GM21367 (cell line): Measurements from ENCODE around the gene CCDC6.
A peak's percentile ranks its signal among the peaks of the same experiment; 100 is the strongest.

ENCODE experiments used
- ATAC-seq: cut with Tn5 transposase; IDR thresholded peaks from one replicate; pipeline ENCODE4 v1.9.1; 2021; ENCODE audit not compliant: unreplicated experiment

The CCDC6 gene

GRCh38 chr10:59856104-59856503 lies 50.3 kb downstream of the CCDC6 start:
- ATAC-seq: no peak

DNA sequence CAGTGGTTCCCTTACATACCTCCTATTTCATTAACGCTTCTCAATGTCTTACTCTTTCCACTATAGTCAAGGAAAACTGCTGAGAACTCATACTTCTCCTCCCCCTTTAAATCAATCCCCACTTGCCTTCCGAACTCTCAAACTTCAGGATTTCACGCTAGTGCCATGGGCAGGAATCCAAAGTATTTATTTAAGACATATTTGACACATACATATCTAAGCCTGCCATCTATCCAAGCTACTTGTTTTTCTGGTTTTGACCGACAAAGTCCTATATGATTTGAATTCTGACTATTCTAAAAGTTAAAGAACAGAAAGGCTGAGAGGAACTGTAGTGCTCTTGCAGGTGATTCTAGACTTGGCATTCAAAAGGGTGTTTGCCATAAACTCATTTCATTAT lies 51.8 kb downstream of the CCDC6 start:
- no peak for ATAC-seq

- peak; percentile 74 for ATAC-seq
Measured at GRCh38 chr10:59852670-59853069, 53.7 kb downstream of the CCDC6 start.

DNA sequence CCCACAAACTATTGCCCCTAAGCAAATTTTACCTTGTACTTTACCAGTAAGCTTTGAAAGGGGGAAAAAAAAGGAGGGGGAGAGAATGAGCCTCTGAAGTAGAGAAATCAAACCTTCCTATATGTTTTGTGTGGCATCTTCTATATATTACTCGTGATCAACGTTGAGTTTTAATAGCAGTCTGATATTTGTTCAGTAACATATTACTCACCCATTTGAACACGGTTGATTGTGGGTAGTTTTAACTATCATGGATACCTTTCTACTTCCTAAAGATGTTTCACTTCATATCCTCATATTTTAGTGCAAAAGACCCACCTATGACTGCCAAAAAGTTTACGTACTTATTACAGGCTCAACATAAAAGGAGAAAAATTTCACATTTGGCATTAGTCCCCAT lies 54.5 kb downstream of the CCDC6 start:
- no peak for ATAC-seq

GRCh38 chr10:59847888-59848287 lies 58.5 kb downstream of the CCDC6 start:
- no peak for ATAC-seq

GRCh38 chr10:59847326-59847725 lies 59.0 kb downstream of the CCDC6 start:
- no peak for ATAC-seq

- no peak for ATAC-seq
Measured at GRCh38 chr10:59844436-59844835, 61.9 kb downstream of the CCDC6 start.

- ATAC-seq: no peak
Measured at GRCh38 chr10:59843748-59844147, 62.6 kb downstream of the CCDC6 start.

DNA sequence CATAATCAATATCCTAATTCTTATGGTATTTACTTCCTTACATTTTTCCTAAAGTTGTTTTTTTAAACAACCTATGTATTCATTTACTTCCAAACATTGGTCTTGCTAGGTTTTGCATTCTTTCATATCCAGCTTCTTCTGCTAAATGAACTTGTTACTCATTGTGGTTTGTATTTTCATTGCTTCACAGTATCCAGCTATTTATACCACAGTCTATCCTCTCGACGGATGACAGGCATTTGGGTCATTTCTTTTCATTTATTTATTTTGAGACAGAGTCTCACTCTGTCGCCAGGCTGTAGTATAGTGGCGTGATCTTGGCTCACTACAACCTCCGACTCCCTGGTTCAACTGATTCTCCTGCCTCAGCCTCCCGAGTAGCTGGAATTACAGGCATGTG lies 66.8 kb downstream of the CCDC6 start:
- ATAC-seq: no peak

DNA sequence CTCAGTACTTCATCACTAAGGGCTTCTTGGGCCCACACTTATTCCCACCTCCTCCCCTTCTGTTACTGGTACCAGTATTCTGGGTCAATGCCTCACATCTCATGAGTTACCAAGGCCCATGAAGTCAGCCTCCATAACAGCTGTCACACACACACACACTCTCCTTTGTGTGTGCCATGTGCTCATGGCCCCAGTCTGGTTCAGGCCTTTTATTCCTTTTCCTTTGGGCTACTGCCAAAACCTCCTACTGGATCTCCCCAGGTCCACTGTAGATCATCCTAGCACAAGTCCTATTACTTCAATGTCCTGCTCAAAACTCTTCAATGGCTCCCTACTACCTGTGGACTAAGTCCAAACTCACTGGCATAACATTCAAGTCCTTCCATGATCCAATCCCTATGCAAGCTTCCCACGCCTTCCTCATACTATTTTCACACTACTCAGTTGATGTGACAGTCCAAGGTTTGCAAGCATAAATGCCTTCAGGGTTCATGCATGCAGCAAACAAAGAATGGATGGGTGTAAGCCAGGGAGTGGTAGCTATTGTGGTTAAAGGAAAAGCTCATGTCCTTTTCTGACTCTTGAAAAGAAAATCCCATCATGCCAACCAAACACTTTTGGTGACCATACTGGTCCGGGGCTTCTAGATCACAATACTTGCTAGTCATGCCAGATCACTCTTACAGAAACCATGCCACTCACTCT lies 68.1 kb downstream of the CCDC6 start:
- ATAC-seq: no peak

DNA sequence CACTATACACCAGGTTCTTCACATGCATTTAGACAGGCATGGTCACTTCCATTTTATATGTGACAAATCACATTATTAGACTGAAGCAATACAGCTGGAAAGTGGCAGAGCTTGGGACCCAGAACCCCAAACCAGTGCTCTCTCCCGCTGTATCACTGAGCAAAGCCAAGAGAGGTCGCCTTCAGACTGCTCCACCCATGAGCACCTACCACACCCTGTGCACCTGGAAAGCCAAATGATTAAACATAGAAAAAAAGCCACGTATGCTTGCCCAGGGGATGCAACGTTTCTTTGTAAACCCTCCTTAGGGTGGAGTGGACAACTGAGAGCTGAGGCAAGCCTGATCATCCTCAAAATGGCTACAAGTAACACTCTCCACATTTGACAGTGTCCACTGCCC lies 72.5 kb downstream of the CCDC6 start:
- no peak for ATAC-seq

GRCh38 chr10:59832506-59832905 lies 73.8 kb downstream of the CCDC6 start:
- no peak for ATAC-seq

- ATAC-seq: no peak
Measured at GRCh38 chr10:59831658-59832503, 74.5 kb downstream of the CCDC6 start.

DNA sequence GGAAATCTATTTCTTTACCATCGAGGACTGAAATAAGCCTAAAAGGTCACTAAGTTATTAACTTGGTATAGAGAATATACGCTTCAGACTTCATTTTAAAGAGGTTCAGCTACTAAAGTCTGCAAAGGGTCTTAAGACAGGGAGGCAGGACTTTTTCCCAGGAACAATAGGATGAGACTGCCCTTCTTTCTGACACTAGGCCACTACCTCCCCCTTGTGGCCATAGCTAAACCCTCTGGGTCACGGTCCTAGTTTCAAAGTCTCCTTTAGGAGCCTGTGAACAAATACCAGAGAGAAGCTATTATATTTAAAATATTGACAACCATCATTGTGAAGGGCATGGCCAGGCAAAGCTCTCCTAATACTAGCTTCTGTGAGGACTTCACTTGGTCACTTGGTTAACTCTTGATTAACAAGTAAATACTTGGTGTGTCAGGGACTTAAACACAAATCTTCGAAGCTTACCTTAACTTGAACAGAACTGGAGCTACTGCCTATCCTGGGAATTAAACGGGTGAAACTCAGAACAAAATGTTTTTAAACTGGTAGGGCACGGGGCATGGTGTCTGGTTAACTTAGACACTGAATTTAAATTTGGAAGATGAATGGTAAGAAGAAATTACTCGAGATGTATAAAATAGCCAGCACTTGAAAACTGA lies 75.6 kb downstream of the CCDC6 start:
- no peak for ATAC-seq

- ATAC-seq: no peak
Measured at GRCh38 chr10:59829601-59830000, 76.8 kb downstream of the CCDC6 start.

- ATAC-seq: peak; percentile 36
Measured at GRCh38 chr10:59829024-59829423, 77.3 kb downstream of the CCDC6 start.

DNA sequence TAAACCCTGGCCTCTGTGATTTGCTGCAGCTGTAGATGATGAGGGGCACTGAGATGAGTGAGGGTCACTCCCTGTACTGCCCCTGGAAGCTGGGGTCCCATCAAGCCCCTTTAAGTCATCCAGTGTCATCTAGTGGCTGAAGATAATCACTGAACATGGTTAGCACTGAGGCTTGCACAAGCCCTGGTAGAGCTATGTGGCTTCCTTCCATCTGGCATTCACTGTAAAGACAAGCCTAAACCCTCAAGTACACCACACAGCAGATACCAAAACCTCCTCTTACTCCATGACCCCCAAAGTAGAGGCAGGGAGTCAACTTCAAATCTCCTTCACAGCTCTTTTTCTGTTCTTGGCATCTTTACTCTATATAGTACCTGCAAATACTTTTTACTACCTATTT lies 80.4 kb downstream of the CCDC6 start:
- ATAC-seq: no peak

- no peak for ATAC-seq
Measured at GRCh38 chr10:59823751-59824150, 82.6 kb downstream of the CCDC6 start.

- ATAC-seq: no peak
Measured at GRCh38 chr10:59823111-59823510, 83.2 kb downstream of the CCDC6 start.

DNA sequence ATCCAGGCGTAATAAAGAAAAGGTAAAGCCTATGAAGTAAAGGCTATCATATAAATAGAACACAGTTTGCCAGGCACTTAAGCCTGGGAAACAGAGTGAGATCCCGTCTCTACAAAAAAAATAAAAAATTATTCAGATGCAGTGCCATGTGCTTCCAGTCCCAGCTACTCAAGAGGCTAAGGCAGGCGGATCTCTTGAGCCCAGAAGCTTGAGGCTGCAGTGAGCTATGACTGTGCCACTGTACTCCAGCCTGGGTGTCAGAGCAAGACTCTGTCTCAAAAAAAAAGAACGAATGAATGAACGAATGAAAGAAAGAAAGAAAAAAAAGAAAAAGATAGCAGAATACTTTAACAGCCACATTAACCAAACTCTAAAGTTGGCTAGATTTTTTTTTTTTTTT lies 85.9 kb downstream of the CCDC6 start:
- no peak for ATAC-seq

DNA sequence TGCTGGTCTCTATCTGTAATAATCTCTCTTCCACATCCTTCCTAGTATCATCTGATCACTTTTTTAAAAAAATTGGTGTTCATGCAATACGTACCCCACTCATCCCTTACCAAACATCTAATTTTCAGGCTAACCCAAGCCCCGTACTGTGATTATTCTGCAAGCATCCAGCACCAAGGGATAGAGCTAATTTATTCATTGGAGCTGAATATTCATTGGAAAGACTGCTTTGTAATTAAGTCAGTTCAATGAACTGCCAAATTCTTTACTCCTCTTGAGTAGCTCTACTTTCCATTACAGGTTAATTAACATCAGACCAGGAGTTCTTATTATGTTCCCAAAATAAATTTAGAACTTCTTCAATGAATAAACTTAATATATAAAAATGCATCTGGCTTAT lies 86.7 kb downstream of the CCDC6 start:
- no peak for ATAC-seq

DNA sequence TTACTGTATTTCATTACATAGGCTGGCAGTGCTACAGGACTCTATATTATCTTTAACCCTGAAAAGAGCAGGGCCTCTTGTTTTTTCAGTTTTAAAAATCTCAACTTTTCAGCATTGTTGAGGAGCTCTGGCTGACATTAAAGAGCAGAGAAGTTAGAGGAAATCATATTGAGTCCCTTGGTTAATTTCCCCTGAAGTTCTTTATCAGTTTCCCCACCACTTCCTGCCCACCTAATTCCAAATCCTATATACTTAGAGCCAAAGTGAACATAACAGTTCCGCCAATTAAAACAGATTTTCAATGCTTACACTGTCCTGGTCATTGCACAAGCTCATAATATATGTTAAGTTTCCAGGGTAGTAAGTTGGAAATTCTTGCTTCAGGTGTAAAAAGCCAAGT lies 87.1 kb downstream of the CCDC6 start:
- no peak for ATAC-seq
